Activated CD4-positive, alpha-beta memory T cell treated with anti-CD3 and anti-CD28 coated beads, Interleukin-2, amount 10 ng/mL, durations not matched to agents 7 days and 5 days (primary cell): ENCODE measurements around the gene CASP7. TPM values are rescaled to one million over a fixed set of nuclear protein-coding genes. Genes with fewer than 3 reads are reported as not detected.

Experiments used
- CTCF ChIA-PET: fragments of 350-600 bp; sonication (Branson Sonifier 250); formaldehyde crosslinking; loops from one replicate; lab custom pipeline; 2021; ENCODE audit warnings: antibody characterized with exemption, inconsistent platforms; lab: Charles Lee
- POLR2A ChIA-PET: fragments of 350-600 bp; sonication (Branson Sonifier 250); formaldehyde crosslinking; loops from one replicate; lab custom pipeline; 2021; ENCODE audit warnings: antibody characterized with exemption; lab: Charles Lee
- DNase-seq: peaks from one replicate; pipeline ENCODE4 v3.0.0-alpha.2; 2020
- H3K27ac Mint-ChIP-seq: one replicate; pipeline ENCODE4 v1.8.0; 2021; ENCODE audit warnings: mild to moderate bottlenecking, mixed read lengths
- H3K27me3 Mint-ChIP-seq: one replicate; pipeline ENCODE4 v1.8.0; 2021; ENCODE audit warnings: mixed read lengths
- H3K36me3 Mint-ChIP-seq: one replicate; pipeline ENCODE4 v1.8.0; 2021; ENCODE audit warnings: low read depth, mixed read lengths
- H3K4me1 Mint-ChIP-seq: one replicate; pipeline ENCODE4 v1.8.0; 2021; ENCODE audit warnings: mixed read lengths
- H3K4me3 Mint-ChIP-seq: one replicate; pipeline ENCODE4 v1.8.0; 2021; ENCODE audit warnings: mild to moderate bottlenecking, mixed read lengths
- H3K9me3 Mint-ChIP-seq: one replicate; pipeline ENCODE4 v1.8.0; 2021; ENCODE audit warnings: mixed read lengths
- total RNA-seq, 2 experiments: library from RNA; stranded (reverse); gene quantifications; one replicate each; pipeline ENCODE4 v1.2.3, GENCODE V29; 2021

The CASP7 gene
- total RNA-seq, 2 experiments from 2014 or later: 39.0 to 39.3 TPM

DNA sequence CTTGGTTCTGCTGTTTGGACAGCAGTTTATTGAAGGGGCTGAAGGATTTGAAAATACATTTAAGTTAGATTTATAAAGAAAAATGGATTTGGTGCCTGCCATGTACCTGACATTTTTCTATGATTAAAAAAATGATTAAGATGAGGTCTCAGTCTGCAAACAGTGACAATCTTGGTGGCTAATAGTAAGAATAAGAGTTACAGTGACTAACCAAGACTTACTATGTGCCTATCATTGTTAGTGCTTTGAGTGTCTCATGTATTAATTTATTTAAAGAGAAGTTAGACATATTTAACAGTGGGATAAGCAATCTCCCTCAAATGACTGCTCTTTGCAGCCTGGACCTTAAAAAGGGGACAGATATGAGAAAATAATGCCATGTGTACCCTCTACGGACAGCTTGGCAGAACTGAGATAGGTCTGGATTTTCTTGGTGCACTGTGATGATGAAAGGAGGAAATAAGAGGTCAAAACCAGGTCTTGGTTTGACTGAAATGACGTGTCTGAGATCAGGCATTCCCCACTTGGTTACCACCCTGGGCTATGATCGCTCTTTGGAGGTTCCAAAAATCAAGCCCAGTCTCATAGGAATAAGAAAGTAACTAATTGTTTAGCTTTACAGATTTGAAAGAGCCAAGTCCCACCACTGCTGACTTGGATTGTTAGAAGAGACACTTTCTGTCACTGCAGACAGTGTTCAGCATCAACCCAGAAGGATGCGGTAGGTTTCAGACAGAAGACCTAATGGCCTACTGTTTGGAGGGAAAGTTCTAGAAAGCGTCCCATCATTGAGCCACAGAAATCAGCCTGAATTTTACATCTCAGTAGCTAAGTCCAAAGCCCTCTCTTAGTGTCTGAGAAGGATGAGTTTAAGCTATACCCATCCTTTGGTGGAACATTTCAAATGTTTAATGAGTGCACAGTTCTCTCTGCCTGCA lies 2.1 kb downstream of the CASP7 start:
- POLR2A ChIA-PET: interaction anchor here (0.6 to 4.1 kb wide), 10 partner anchors 9 to 859 kb away, joined by 3 to 16 read pairs (median 3); partner anchors contain the start of gene CCDC186
- H3K9me3 Mint-ChIP-seq: peaks cover 27% of the 10 kb centered on the region
- H3K27me3 Mint-ChIP-seq: peaks cover 4% of the 10 kb centered on the region
- H3K36me3 Mint-ChIP-seq: peaks cover 48% of the 10 kb centered on the region
- CTCF ChIA-PET: interaction anchor here (1.0 to 1.9 kb wide), 3 partner anchors 23 to 32 kb away, joined by 3 to 5 read pairs (median 4); no protein-coding TSS in a partner anchor
- H3K4me1 Mint-ChIP-seq: peaks cover 51% of the 10 kb centered on the region
- peak overlapping the region; percentile 98 for H3K4me3 Mint-ChIP-seq
- peak; percentile 53 for DNase-seq
- peak overlapping the region; percentile 93 for H3K27ac Mint-ChIP-seq

DNA sequence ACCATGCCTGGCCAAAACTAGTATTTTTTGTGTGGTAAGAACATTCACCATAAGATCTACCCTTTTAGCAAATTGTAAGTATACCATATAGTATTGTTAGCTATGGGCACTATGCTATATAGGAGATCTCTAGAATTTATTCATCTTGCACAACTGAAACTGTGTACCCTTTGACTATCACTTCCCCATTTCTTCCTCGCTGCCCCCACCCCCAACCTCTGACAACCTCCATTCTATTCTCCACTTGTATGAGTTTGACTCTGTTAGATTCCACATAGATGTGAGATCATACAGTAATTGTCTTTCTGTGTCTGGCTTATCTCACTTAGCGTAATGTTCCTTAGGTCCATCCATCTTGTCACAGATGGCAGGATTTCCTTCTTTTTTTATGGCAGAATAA lies 3.6 kb downstream of the CASP7 start:
- Mint-ChIP-seq H3K9me3 (peaks cover 40% of the 10 kb centered on the region), H3K4me3 (no peak overlapping the region), H3K4me1 (peaks cover 61% of the 10 kb centered on the region), H3K36me3 (peaks cover 63% of the 10 kb centered on the region), H3K27ac (no peak overlapping the region), H3K27me3 (peaks cover under 1% of the 10 kb centered on the region)
- no peak for DNase-seq
- CTCF ChIA-PET: no interaction called here
- POLR2A ChIA-PET: interaction anchor here (0.7 to 1.5 kb wide), 3 partner anchors 11 to 278 kb away, joined by 3 read pairs; no protein-coding TSS in a partner anchor

DNA sequence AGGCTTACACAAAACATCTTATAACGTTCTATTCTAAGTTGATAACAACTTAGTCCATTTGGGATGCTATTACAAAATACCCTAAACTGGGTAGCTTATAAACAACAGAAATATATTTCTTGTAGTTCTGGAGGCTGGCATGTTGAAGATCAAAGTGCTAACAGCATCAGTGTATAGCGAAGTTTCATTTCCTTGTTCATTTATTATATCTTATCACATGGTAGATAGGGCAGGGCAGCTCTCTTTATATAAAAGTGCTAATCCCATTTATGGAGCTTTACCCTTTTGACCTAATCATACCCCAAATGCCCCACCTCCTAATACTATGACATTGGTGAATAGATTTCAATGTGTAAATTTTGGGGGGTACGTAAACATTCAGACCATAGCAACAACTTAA lies 6.3 kb downstream of the CASP7 start:
- Mint-ChIP-seq H3K36me3 (peaks cover 83% of the 10 kb centered on the region), H3K4me1 (peaks cover 66% of the 10 kb centered on the region), H3K9me3 (peaks cover 40% of the 10 kb centered on the region), H3K4me3 (no peak overlapping the region), H3K27me3 (no peaks in the 10 kb centered on the region), H3K27ac (no peak overlapping the region)
- no peak for DNase-seq
- ChIA-PET CTCF (interaction anchor here (0.5 kb wide), 1 partner anchor 403 kb away, joined by 6 read pairs; no protein-coding TSS in a partner anchor), POLR2A (interaction anchor here (0.6 kb wide), 1 partner anchor 480 kb away, joined by 4 read pairs; no protein-coding TSS in a partner anchor)

DNA sequence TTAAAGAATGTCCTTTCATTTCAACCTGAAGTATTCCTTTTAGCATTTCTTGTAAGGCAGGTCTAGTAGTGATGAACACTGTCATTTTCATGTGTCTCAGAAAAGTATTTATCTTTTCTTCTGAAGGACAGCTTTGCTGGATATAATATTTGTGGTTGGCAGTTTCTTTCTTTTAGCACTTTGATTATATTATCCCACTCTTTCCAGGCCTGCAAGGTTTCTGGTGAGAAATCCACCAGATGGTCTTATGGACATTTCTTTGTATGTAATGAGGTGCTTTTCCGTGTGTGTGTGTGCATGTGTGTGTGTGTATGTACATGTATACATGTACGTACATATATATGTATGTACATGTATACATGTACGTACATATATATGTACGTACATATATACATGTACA lies 7.3 kb downstream of the CASP7 start:
- H3K4me1 Mint-ChIP-seq: peaks cover 55% of the 10 kb centered on the region
- ChIA-PET CTCF (interaction anchor here (1.2 kb wide), 1 partner anchor 11 kb away, joined by 3 read pairs; no protein-coding TSS in a partner anchor), POLR2A (no interaction called here)
- no peaks in the 10 kb centered on the region for H3K27me3 Mint-ChIP-seq
- H3K9me3 Mint-ChIP-seq: peaks cover 44% of the 10 kb centered on the region
- H3K27ac Mint-ChIP-seq: no peak overlapping the region
- H3K4me3 Mint-ChIP-seq: no peak overlapping the region
- H3K36me3 Mint-ChIP-seq: peaks cover 91% of the 10 kb centered on the region
- no peak for DNase-seq

DNA sequence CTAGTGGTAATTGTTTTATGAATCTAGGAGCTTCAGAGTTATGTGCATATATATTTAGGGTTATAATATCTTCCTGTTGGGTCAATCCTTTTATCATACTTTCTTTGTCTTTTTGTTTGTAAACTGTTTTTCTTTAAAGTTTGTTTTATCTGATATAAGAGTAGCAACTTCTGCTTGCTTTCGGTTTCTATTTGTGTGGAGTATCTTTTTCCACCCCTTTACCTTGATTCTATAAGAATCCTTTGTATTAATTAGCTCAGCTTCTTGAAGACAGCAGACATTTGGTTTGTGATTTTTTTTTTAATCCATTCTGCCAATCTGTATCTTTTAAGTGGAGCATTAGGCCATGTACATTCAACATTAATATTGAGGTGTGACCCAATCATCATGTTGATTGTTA lies 9.3 kb downstream of the CASP7 start:
- Mint-ChIP-seq H3K36me3 (peaks cover 93% of the 10 kb centered on the region), H3K9me3 (peaks cover 55% of the 10 kb centered on the region), H3K4me3 (peak overlapping the region; percentile 49), H3K27ac (peak overlapping the region; percentile 65), H3K27me3 (no peaks in the 10 kb centered on the region), H3K4me1 (peaks cover 41% of the 10 kb centered on the region)
- POLR2A ChIA-PET: interaction anchor here (0.7 kb wide), 2 partner anchors 10 to 864 kb away, joined by 3 to 4 read pairs; no protein-coding TSS in a partner anchor
- DNase-seq: no peak
- CTCF ChIA-PET: interaction anchor here (1.4 kb wide), 1 partner anchor 10 kb away, joined by 6 read pairs; the partner anchor contains the start of gene CASP7

DNA sequence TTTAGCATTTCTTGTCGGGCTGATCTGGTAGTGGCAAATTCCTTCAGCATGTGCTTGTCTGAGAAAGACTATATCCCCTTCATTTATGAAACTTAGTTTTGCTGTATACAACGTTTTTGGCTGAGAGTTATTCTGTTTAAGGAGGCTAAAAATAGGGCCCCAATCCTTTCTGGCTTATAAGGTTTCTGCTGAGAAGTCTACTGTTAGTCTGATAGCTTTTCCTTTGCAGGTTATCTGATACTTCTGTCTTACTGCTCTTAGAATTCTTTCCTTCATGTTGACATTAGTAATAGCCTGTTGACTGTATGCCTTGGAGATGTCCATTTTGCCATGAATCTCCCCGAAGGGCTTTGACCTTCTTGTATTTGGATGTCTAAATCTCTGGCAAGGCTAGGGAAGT lies 9.9 kb downstream of the CASP7 start:
- Mint-ChIP-seq H3K27me3 (no peaks in the 10 kb centered on the region), H3K27ac (peak overlapping the region; percentile 65), H3K36me3 (peaks cover 93% of the 10 kb centered on the region), H3K9me3 (peaks cover 50% of the 10 kb centered on the region), H3K4me1 (peaks cover 38% of the 10 kb centered on the region), H3K4me3 (peak overlapping the region; percentile 49)
- ChIA-PET CTCF (interaction anchor here (1.4 kb wide), 1 partner anchor 10 kb away, joined by 6 read pairs; the partner anchor contains the start of gene CASP7), POLR2A (interaction anchor here (0.7 kb wide), 1 partner anchor 10 kb away, joined by 4 read pairs; no protein-coding TSS in a partner anchor)
- DNase-seq: no peak

DNA sequence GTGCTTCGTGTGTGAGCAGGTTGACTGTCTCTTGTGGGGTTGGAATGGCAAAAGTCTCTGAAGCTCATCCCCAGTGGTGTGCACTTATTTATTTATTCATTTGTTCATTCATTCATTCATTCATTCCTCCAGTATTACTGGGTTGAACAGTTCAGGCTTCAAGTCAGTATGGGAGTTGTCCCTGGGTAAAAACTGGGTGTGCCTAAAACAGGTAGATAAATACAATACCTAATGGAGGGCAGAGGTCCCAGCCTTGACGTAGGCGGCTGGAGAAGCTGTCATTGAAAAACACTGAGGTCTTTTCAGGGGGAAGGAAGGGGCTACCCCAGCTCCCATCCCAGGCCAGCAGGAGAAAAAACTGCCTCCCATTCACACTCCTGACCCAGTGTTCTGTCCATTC lies 11.0 kb downstream of the CASP7 start:
- DNase-seq: no peak
- POLR2A ChIA-PET: interaction anchor here (2.9 kb wide), 1 partner anchor 10 kb away, joined by 16 read pairs; the partner anchor contains the start of gene CASP7
- CTCF ChIA-PET: no interaction called here
- Mint-ChIP-seq H3K36me3 (peaks cover 94% of the 10 kb centered on the region), H3K9me3 (peaks cover 49% of the 10 kb centered on the region), H3K27ac (no peak overlapping the region), H3K4me3 (no peak overlapping the region), H3K4me1 (peaks cover 33% of the 10 kb centered on the region), H3K27me3 (no peaks in the 10 kb centered on the region)

DNA sequence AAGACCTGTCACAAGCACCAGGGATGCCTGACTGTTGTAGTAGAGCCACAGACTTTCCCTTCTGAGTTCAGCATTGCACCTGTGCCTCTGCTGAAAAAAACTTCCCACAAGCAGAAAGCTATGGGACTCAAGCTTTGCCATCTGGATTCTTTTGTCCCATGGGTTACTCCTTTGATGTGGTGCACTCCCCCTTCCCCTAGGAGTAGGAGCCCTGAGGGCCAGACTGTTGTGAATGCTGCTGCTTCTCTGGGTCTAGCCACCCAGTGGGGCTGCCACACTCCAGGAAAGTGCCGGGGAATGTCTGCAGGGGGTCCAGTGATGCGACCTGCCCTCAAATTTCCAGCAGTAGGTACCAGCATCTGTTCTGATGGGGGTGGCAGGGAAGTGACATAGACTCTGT lies 11.7 kb downstream of the CASP7 start:
- Mint-ChIP-seq H3K27me3 (no peaks in the 10 kb centered on the region), H3K27ac (no peak overlapping the region), H3K4me1 (peaks cover 31% of the 10 kb centered on the region), H3K9me3 (peaks cover 43% of the 10 kb centered on the region), H3K4me3 (no peak overlapping the region), H3K36me3 (peaks cover 91% of the 10 kb centered on the region)
- CTCF ChIA-PET: interaction anchor here (1.2 kb wide), 1 partner anchor 12 kb away, joined by 4 read pairs; no protein-coding TSS in a partner anchor
- POLR2A ChIA-PET: interaction anchor here (2.9 kb wide), 1 partner anchor 11 kb away, joined by 16 read pairs; the partner anchor contains the start of gene CASP7
- DNase-seq: no peak

DNA sequence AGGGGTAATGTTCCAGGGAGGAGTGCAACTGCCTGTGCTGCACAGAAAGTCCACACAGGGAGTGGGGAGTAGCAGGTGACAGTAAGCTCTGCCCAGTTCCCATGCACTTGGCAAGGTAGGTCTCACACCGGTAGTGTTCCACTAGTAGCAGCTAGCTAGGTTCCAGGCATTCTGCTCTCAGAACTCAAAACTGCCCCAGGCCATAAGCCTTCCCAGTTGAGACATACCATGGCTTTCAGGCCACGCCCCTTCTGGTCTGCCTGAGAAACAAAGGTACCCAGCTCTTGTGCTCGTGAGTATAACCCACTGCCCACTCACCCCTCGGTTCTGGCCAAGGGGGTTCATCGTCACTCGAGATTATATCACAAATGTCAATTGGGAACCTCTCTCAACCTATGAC lies 12.6 kb downstream of the CASP7 start:
- H3K27me3 Mint-ChIP-seq: no peaks in the 10 kb centered on the region
- CTCF ChIA-PET: interaction anchor here (1.2 kb wide), 1 partner anchor 13 kb away, joined by 4 read pairs; no protein-coding TSS in a partner anchor

DNA sequence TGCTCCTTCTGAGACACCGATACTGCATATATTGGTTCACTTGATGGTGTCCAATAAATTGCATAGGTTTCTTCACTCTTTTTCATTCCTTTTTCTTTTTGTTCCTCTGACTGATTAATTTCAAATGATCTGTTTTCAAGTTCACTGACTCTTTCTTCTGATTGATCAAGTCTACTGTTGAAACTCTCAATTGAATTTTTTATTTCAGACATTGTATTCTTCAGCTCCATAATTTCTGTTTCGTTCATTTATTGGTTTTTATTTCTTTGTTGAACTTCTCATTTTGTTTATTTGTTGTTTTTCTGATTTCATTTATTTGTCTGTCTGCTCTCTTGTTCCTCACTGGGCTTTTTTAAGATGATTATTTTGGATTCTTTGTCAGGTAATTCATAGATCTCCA lies 13.6 kb downstream of the CASP7 start:
- peaks cover 29% of the 10 kb centered on the region for H3K9me3 Mint-ChIP-seq
- peaks cover 20% of the 10 kb centered on the region for H3K4me1 Mint-ChIP-seq
- H3K27ac Mint-ChIP-seq: no peak overlapping the region
- no peaks in the 10 kb centered on the region for H3K27me3 Mint-ChIP-seq
- H3K36me3 Mint-ChIP-seq: peaks cover 91% of the 10 kb centered on the region
- ChIA-PET POLR2A (interaction anchor here (0.7 to 1.2 kb wide), 2 partner anchors 9 to 11 kb away, joined by 3 read pairs; no protein-coding TSS in a partner anchor), CTCF (interaction anchor here (1.0 kb wide), 1 partner anchor 611 kb away, joined by 3 read pairs; no protein-coding TSS in a partner anchor)
- DNase-seq: no peak
- H3K4me3 Mint-ChIP-seq: no peak overlapping the region

More for the DNA sequence above, 12.6 kb downstream of the CASP7 start:
- Mint-ChIP-seq H3K9me3 (peaks cover 38% of the 10 kb centered on the region), H3K36me3 (peaks cover 96% of the 10 kb centered on the region), H3K27ac (no peak overlapping the region), H3K4me3 (no peak overlapping the region), H3K4me1 (peaks cover 29% of the 10 kb centered on the region)
- POLR2A ChIA-PET: interaction anchor here (2.9 kb wide), 1 partner anchor 12 kb away, joined by 16 read pairs; the partner anchor contains the start of gene CASP7
- no peak for DNase-seq

DNA sequence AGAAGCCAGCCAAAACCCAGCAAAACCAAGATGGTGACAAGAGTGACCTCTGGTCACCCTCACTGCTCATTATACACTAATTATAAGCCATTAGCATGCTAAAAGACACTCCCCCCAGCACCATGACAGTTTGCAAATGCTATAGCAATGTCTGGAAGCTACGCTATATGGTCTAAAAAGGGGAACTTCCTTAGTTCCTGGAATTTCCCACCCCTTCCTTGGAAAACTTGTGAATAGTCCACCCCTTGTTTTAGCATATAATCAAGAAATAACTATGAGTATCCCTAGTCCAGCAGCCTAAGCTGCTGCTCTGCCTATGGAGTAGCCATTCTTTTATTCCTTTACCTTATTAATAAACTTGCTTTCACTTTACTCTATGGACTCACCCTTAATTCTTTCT lies 16.0 kb downstream of the CASP7 start:
- H3K9me3 Mint-ChIP-seq: peaks cover 29% of the 10 kb centered on the region
- H3K27ac Mint-ChIP-seq: no peak overlapping the region
- no peak for DNase-seq
- H3K4me3 Mint-ChIP-seq: no peak overlapping the region
- ChIA-PET CTCF (no interaction called here), POLR2A (no interaction called here)
- no peaks in the 10 kb centered on the region for H3K4me1 Mint-ChIP-seq
- no peaks in the 10 kb centered on the region for H3K27me3 Mint-ChIP-seq
- peaks cover 90% of the 10 kb centered on the region for H3K36me3 Mint-ChIP-seq

DNA sequence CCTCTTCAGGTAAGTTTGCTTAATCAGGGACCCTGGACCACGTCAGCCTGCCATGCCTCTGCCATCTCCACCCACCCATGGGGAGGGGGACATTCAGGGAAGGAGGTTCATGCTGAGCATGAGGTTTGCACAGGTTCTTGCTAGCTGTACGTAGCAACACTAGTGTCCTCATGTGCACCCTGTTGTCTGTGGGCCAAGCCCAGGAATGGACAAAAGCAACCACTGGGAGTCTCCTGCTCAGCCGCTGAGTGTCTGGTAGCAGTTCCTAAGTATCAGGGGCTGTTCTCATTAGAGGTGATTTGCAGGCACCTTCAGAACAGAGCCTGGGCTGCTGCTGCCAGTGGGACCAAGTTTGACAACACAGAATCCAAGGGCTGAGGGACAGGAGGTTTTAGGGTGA lies 17.9 kb downstream of the CASP7 start:
- Mint-ChIP-seq H3K9me3 (peaks cover 22% of the 10 kb centered on the region), H3K4me1 (no peaks in the 10 kb centered on the region), H3K27me3 (no peaks in the 10 kb centered on the region), H3K36me3 (peaks cover 80% of the 10 kb centered on the region), H3K4me3 (no peak overlapping the region), H3K27ac (no peak overlapping the region)
- no peak for DNase-seq
- ChIA-PET POLR2A (interaction anchor here (0.7 kb wide), 1 partner anchor 18 kb away, joined by 3 read pairs; the partner anchor contains the start of gene CASP7), CTCF (interaction anchor here (1.0 to 1.8 kb wide), 2 partner anchors 10 to 18 kb away, joined by 3 to 4 read pairs; no protein-coding TSS in a partner anchor)
